Measurements from ENCODE around the gene EPN3.

DNA sequence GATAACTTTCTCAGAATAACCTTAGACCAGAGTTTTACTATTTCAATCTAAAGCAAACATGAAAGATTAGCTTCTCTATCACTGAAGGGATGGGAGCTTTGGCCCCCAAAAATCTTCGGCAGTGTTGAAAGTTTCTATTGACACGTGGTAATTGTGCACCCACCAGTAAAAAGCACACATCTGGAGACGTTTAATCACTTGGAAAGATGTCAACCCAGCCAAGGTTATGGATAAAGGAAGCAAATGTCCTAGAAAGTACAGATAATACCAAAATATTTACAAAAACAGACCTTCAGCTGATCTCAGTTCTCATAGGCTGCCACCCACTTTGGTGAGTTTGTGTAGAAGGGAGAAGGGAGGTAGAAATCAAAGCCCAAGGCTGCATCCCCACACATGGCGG, 19.0 kb upstream of the EPN3 start:
- TF ChIP-seq TCF7L2 (IDR thresholded peaks at IDR 0.05; ENCODE audit: borderline replicate concordance, extremely low read depth, insufficient read depth, insufficient read length): no peak
- no peak for TF ChIP-seq POLR2AphosphoS5 (IDR thresholded peaks at IDR 0.05; ENCODE audit: low read depth, low read length)
- no peak for TF ChIP-seq POLR2A (IDR thresholded peaks at IDR 0.05; ENCODE audit: borderline replicate concordance, extremely low read depth, insufficient read depth, insufficient read length)
- no peak for TF ChIP-seq RAD21 (IDR thresholded peaks at IDR 0.05; ENCODE audit: low read depth)
- TF ChIP-seq, protein P1, sequence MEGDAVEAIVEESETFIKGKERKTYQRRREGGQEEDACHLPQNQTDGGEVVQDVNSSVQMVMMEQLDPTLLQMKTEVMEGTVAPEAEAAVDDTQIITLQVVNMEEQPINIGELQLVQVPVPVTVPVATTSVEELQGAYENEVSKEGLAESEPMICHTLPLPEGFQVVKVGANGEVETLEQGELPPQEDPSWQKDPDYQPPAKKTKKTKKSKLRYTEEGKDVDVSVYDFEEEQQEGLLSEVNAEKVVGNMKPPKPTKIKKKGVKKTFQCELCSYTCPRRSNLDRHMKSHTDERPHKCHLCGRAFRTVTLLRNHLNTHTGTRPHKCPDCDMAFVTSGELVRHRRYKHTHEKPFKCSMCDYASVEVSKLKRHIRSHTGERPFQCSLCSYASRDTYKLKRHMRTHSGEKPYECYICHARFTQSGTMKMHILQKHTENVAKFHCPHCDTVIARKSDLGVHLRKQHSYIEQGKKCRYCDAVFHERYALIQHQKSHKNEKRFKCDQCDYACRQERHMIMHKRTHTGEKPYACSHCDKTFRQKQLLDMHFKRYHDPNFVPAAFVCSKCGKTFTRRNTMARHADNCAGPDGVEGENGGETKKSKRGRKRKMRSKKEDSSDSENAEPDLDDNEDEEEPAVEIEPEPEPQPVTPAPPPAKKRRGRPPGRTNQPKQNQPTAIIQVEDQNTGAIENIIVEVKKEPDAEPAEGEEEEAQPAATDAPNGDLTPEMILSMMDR (IDR thresholded peaks at IDR 0.05 in 2 of 3, conservative IDR thresholded peaks at IDR 0.05 in 1 of 3; ENCODE audit: borderline replicate concordance in 1 of 3, insufficient read depth in 1 of 3, low read depth in 2 of 3, low read length in 2 of 3): no peak
- no peak for TF ChIP-seq SP1 (IDR thresholded peaks at IDR 0.05; ENCODE audit: low read depth)
- no peak for TF ChIP-seq CBX3 (IDR thresholded peaks at IDR 0.05; ENCODE audit: low read depth)
- TF ChIP-seq MAX (IDR thresholded peaks at IDR 0.05): no peak
- no peak for TF ChIP-seq CEBPB (IDR thresholded peaks at IDR 0.05; ENCODE audit: low read depth)
- no peak for TF ChIP-seq SRF (IDR thresholded peaks at IDR 0.05; ENCODE audit: low read depth)
- no peak for TF ChIP-seq EZH2phosphoT487 (IDR thresholded peaks at IDR 0.05; ENCODE audit: borderline replicate concordance)
- no peak for TF ChIP-seq REST (IDR thresholded peaks at IDR 0.05; ENCODE audit: low read depth)
- no peak for TF ChIP-seq EZH2 (IDR thresholded peaks at IDR 0.05)
